Hypothalamus (tissue), 51 donors: ENCODE results near the gene DLST.

Source experiments
- DNase-seq, 51 donors: peaks; one replicate each; lab custom pipeline; 2025; lab: John Stamatoyannopoulos, UW

Gene DLST

DNA sequence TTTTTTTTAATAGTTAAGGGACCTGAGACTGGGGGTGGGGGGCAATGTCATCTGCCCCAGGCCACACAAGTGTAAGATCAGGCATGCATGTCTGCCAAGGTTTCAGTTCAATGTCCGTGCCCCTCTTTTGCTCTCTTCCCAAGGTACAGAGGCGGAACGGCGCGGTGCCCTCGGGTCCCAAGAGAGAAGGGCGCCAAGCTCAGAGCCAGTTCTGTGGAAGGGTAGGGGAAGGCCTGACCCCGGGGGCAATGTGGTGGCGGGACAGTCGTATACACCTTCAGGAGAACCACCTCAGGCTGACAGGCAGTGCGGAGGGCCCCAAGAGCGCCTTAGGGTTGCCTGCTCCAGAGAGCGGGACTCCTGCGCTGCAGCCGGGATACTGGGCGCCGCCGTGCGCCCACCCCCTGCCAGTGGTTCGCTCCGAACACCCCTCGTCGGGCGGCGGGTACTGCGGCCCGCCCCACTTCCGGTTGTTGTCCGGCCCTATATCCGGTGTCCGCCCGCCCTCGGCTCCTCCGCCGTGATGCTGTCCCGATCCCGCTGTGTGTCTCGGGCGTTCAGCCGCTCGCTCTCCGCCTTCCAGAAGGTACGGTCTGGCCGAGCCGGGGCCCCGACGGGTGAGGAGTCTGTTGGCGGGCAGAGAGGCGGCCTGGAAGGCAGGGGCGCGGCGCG lies at the start of gene DLST:
Gene DLST (plus strand): TSS at position 486 of the 672 bp plus-strand sequence. CDS start 38 bp downstream, at position 524.
- DNase-seq: peak; percentile 32 to 89 (median 79)

DNA sequence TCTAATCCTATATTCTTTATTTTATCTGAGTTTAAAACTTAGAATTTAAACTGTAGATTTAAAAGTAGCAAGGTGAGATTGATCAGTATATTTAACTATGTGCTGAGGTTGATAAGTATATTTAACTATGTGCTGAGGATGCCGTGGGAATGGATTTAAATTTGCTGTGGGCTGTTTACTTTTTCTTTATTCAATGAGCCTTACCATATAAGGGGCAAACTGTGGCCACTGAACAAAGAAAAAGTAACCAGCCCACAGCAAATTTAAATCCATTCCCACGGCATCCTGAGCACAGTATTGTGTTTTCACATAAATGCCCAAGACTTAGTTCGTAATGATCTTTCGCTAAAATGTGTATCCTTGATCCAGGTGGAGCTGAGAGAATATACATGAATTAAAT lies 48.9 kb upstream of the DLST start:
- DNase-seq: no peak

DNA sequence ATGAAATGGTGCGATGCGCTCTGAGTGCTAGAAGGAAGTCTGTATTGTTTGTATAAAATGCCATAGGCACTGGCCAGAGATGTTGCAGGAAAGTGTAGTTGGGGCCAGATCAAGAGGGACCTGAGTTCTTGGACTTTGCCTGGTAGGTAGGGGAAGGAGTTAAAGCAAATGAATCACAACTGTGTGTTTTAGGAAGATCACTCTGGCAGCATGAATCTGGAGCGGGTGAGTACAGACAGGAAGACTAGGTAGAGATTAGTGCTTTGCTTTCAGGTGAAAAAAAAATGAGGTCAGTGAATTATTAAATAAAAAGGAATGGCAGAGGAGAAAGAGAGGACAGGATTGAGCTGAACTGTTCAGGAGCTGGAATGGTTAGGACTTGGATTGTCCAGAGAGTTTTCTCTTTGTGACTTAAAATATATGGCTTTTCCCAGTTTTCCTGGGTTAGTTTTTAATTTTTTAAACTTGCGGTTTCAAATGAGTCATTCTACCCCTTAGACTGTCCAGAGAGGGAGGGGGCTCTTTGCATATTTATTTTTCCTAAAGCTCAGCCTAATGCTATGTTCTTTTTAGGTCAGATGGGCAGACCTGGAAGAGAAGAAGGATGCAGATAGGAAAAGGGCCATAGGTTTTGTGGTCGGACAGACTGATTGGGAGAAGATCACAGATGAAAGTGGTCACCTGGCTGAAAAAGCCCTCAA lies 46.9 kb upstream of the DLST start:
- no peak for DNase-seq

DNA sequence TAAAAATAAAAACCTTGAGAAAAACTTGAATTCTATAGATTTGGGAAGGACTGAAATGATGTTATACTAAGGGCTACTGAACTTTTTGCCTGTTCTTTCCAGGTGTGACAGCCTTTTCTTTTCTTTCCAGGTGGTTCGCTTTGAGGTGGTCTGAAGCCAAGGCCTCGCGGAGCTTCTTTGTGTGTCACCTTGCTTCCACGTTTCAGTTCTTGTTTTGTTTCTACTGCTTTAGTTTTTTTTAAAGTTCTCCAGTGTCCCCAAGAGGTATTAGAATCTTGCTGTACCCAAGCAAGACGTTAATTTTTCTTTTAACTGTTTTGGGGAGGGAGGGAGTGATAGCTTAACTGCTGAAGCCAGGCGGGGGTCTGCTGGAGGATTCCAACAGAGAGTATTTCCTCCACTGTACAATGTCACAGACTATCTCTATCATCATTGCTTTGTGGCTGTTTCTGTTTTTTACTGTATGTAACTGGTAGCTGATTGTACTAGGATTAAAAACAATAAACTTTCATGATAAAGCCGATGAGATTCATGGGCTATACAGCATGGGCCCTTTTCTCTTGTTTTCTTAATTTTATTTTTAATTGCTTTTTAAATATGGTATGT lies 46.0 kb upstream of the DLST start:
- DNase-seq: no peak

DNA sequence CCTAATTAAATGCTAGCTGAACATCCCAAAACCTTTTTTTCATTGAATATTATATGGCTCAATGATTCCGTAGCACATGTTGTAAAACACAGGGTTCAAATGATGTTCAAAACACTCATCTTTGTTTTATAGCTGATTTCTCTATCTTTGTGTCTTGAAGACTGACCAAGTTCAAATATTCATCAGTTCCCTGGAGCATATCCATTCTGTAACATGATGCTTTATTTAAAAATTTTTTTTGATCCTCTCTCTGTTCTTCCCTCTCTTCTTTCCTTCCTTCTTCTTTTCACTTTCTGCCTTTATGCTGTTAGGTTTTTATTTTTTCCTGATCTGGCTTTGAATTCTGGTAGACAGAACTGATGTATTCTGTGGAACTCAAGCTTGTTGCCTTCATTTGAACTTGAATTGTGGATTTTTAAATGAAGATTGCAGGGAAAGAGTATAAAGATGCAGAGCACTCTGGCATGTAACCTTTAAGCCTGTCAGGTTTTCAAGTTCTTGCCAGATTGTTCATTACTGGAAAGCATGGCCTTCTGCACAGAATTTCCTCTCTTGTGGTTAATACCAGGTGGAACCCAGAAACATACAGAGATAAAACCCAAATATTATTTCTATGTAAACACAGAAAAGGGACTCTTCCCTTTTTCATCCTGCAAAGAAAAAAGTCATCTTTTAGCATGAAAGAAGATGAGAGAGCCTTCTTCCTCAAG lies 45.3 kb upstream of the DLST start:
- no peak for DNase-seq

DNA sequence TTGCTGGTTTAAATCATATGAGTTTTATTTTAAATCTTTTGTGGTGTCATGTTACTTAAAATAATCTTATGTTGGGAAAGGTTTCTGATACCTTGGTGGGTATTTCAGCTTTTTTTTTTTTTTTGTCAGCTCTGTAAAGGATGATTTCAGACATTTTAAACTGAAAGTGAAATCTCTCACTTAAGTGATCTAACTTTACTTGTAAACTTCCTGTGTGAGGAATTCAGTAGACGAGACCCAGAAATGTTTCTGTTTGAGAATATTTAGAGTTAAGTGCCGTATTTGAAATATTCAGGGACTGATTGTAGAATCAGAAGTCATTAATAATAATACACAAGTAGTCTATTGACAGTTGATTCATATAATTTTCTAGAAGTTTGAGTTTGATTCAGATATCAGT lies 43.5 kb upstream of the DLST start:
- no peak for DNase-seq

DNA sequence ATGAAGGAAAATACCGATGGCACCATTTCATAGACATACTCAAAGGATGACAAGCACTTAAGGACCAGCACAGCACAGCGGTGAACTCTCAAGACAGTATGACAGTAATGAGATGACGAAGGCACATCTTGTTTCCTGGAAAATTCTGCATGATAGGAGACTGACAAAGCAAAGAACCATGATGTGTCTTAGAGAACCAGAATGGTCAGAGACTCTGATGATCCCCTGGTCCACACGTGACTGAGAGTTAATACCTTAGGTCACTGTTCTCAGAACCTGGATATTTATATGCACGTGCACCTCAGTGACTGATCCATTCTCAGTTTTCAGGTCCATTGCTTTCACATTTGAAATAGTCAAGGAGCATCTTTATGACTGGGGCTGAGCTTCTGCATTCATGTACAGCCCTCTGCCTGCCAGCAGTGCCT lies 41.1 kb upstream of the DLST start:
- no peak for DNase-seq

DNA sequence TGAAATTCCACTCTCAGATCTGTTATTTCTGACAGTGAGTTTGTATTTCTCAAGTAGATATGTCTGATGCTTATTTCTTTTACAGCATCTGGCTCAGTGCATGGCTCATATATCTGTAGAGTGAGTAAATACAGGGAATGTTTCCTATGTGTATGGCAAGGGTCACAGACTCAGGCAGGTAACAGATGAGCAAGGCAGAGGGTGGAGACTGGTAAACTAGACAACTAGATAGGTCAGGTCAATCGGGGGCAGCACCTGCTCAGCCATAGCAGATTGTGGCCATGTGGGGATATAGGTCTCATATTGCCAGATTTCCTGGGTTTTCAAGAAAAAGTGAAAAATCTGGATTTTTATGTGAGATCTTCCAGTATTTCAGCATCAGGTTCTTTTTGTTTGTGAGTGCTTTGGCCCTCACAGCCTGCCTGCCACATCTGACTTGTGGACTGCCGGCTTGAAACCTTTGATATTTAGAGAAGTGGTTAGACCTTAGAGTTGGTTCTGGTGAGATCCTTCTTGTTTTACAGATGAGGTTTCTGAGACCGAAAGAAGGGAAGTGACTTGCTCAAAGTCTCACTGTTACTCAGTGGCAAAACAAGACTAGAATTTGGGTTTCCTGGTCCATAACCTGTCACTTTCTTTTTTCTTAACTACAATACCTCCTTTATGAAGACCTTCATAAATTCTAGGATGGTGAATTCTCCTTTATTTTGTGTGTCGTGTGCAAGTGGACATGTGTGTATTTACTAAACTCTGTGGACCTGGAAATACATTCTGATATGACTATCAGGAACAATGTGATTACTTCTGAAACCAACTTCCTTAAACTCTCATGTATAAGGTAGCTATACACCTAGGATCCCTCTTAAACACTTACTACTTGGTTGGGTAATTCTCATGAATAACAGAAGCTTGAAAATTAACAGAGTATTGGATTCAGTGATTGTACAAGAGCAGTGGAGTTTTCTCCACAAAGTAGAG lies 40.2 kb upstream of the DLST start:
- no peak for DNase-seq

DNA sequence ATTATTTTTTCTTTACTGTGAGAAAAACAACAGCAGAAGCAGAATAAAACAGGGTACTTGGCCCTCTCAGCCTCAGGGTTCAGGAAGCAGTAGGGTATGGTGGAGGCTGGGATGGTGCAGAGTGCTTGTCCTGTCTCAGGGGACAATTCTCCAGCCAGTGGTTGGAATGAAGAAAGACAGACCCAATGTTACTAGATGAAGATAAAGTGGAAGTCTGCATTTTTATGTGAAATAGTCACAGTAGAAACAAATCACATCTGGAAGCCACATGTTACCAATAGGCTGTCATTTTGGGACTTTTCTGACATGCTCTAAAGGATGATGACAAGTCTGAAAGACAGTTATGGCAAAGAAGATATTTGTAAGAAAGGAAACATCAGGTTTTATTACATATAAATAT lies 38.1 kb upstream of the DLST start:
- no peak for DNase-seq

DNA sequence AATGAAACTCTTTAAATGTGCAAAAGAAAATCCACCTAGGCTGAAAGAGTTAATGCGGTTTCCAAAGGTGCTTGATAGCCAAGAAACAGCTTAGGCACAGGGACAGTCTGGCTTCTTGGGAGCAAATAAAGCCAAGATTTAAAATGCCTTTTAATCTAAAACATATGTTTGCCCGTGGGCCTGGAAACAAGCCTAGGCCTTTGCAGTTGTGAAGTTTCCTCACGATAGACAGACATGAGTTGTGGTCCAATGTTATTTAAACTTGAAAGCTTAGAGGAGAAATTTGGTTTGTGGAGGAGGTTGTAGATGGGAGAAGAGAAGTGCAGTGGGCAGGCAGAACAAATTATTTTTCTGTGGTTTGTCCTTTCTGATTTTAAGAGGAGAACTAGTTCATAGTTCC lies 35.5 kb upstream of the DLST start:
- no peak for DNase-seq

DNA sequence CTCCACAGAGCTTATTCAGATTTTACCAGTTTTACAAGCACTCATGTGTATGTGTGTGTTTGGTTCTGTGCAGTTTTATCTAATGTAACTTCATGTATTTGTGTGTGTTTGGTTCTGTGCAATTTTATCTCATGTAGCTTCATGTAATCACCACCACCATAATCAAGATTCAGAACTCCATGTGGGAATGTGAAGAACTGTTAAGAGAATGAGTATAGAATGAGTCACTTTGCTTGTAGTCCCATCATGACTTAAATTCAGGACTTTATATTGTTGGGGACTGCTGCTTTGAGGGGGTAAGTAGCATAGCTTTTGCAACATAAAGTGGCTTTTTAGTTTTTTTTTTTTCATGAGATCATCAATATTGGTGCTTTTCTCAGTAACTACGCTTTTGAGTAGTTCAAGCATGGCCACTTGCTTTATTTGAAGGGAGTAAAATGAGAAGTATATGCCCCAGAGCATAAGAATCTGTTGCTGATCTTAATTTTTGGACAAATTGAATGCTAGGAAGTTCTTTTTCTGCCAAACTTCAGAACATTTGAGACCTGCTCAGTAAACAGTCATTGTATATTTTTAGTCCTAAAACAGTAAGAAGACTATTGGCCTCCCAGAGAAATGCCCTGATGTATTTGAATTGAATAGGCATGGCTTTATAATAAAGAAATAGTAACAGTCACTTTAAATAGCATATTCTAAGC lies 34.6 kb upstream of the DLST start:
- DNase-seq: no peak

DNA sequence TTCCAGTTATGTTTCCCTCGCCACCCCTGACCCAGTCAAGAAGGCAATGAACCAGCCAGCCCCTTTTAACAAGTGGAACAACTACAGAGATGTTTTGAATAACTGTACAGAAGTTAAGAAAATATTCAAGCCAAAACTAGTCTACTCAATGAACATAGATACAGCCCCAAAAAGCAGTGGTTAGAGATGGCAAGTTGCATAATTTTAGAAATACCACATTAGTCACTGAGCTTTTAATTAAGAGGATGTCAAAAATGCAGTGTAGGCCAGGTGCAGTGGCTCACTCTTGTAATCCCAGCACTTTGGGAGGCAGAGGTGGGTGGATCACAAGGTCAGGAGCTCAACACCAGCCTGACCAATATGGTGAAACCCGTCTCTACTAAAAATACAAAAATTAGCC lies 32.9 kb upstream of the DLST start:
- no peak for DNase-seq

DNA sequence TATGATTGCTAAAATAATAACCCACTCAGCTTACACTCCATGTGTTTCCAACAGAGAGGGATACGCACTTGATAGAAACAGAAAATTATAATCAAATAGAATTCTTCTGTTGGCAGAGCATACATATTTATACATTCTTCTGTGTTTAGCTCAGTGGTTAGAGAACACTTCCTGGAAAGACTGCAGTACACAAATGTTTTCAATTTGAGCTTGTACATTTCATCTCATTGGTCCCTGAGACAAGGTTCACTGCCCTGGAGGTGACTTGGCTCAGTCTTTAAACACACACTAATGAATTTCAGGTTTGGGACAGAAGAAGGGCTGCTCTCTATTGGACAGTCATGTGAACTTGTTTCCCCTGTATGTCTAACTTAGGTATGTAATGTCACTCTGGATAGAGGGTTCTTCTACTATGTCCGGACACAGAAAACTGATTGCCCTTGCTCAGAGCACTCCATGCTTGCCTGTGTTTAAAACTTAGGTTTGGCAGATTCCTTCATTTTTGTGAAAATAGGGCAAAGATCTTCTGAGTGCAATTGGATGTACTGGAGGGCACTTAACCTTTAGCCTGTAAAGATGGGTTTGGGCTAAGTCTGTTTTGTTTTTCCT lies 28.7 kb upstream of the DLST start:
- DNase-seq: no peak

DNA sequence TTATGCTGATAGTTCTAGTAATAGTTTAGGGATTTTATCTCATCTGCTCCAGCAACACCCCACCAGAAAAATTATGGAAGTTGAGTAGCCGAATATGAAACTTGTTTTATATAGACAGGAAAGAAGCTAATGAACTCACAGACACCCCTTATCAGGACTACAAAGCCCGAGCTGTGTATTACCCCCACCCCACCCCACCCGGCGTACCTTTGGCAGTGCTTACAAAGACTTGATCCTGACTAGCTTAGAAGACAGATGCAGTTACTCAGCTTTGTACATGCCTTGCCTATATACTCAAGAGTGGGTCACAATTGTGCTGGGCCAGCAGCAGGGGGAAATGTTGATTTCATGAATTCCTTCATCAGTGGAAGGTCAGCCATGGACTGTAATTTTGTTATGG lies 28.1 kb upstream of the DLST start:
- no peak for DNase-seq

DNA sequence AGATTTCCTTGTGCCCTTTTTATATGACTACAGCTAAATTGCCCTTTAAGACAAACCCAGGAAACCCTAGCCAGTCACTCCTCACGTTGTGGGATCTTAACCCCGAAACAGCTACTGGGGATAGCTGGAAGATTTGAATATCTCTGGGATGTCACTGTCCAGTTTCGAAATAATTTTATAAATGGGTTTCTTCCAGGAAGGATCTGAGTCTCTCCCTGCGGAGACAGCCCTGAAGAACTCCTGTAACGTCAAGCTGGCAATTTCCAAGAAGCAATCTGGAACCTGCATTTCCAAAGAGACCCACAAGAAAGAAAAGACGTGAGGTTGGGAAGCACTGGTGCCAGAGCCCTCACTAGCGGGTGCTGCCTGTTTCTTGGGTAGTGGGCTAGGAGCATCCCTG lies 26.7 kb upstream of the DLST start:
- no peak for DNase-seq

DNA sequence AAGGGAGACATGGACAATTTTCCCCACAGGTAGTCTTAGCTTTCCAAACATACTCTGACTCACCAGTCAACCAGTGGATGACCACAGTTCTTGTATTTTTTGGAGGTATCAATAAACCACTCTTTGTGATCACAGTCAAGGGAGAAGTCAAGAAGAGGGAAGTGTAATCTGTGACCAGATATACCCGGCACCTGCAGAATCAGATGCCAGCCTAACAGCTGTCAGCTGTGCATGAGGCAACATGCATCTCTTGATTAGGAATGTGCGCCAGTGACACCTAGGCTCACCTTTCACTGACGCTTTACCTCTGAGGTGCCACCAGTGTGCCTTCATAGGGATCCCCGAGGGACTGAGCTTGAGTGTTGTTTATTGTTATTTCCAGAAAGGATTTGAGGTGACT lies 25.8 kb upstream of the DLST start:
- no peak for DNase-seq

DNA sequence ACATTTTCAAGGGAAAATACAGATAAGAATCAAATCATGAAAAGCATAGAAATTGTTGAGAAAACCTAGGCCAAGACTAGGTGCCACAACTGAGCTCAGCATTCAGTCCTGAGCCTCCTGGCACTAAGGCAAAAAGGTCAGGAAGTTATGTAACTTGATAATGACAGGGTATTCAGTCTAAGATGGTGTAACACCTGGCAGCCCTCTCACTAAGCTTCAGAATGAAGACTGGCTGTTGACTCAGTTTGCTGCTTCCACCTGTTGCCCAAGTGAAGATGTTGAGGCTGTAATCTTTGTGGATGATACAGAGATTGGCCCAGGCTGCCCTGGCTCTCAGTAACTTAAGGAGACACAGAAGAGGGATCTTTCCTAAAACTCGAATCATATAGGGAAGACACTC lies 25.4 kb upstream of the DLST start:
- no peak for DNase-seq

DNA sequence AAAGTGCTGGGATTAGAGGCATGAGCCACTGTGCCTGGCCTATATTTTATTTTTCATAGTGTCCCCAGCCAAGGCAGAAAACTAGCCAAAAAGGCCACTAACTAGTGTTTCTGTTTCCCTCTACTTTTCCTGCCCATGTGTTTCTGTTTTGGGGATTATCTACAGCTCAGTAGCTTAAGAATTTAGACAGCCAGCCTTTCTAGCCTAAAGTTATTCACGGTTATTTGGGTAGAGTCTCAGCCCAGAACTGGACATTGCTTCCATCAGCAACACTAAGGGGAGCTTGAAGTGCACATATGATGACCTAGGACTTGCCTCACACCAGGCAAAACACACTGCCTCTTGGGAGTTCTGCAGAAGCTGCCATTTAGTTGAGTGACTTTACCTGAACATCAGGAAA lies 23.7 kb upstream of the DLST start:
- no peak for DNase-seq
